ENCODE results near the gene MTRR.

Gene MTRR

GRCh38 chr5:7868773-7869473, at the start of gene MTRR, which contains the start of gene FASTKD3 (continued):
- TF ChIP-seq, protein P1, sequence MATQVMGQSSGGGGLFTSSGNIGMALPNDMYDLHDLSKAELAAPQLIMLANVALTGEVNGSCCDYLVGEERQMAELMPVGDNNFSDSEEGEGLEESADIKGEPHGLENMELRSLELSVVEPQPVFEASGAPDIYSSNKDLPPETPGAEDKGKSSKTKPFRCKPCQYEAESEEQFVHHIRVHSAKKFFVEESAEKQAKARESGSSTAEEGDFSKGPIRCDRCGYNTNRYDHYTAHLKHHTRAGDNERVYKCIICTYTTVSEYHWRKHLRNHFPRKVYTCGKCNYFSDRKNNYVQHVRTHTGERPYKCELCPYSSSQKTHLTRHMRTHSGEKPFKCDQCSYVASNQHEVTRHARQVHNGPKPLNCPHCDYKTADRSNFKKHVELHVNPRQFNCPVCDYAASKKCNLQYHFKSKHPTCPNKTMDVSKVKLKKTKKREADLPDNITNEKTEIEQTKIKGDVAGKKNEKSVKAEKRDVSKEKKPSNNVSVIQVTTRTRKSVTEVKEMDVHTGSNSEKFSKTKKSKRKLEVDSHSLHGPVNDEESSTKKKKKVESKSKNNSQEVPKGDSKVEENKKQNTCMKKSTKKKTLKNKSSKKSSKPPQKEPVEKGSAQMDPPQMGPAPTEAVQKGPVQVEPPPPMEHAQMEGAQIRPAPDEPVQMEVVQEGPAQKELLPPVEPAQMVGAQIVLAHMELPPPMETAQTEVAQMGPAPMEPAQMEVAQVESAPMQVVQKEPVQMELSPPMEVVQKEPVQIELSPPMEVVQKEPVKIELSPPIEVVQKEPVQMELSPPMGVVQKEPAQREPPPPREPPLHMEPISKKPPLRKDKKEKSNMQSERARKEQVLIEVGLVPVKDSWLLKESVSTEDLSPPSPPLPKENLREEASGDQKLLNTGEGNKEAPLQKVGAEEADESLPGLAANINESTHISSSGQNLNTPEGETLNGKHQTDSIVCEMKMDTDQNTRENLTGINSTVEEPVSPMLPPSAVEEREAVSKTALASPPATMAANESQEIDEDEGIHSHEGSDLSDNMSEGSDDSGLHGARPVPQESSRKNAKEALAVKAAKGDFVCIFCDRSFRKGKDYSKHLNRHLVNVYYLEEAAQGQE (tag by site-specific recombination; IDR thresholded peaks at IDR 0.05) = no peak
- TF ChIP-seq ZNF580 (tag by site-specific recombination; IDR thresholded peaks at IDR 0.05) (peak; percentile 88), ZNF645 (tag by site-specific recombination; IDR thresholded peaks at IDR 0.05) (no peak), ZSCAN4 (tag by site-specific recombination; IDR thresholded peaks at IDR 0.05) (no peak; the same call in 1 of the 2 replicates), ZNF837 (tag by site-specific recombination; IDR thresholded peaks at IDR 0.05) (no peak), ZNF626 (tag by site-specific recombination; IDR thresholded peaks at IDR 0.05) (no peak), KLF9 (tag by site-specific recombination; IDR thresholded peaks at IDR 0.05; ENCODE audit: low read depth) (0 out of 2 replicates have a peak, but pooled peaks have one; percentile 11), PRDM1 (tag by site-specific recombination; IDR thresholded peaks at IDR 0.05) (0 out of 2 replicates have a peak, but pooled peaks have one; percentile 48), HOXD13 (CRISPR knock-in tag; IDR thresholded peaks at IDR 0.05; ENCODE audit: borderline replicate concordance) (no peak), ZNF624 (tag by site-specific recombination; IDR thresholded peaks at IDR 0.05) (no peak), OSR2 (tag by site-specific recombination; IDR thresholded peaks at IDR 0.05) (no peak; the same call in 1 of the 2 replicates), PATZ1 (tag by site-specific recombination; IDR thresholded peaks at IDR 0.05) (peak; percentile 35), SP3 (tag by site-specific recombination; IDR thresholded peaks at IDR 0.05) (peak; percentile 67), ZNF248 (tag by site-specific recombination; IDR thresholded peaks at IDR 0.05) (no peak), ZBTB6 (tag by site-specific recombination; IDR thresholded peaks at IDR 0.05) (no peak), ZNF426 (tag by site-specific recombination; IDR thresholded peaks at IDR 0.05) (no peak), ZNF37A (tag by site-specific recombination; IDR thresholded peaks at IDR 0.05) (no peak), TRIM28 (IDR thresholded peaks at IDR 0.05; ENCODE audit: borderline replicate concordance, low read length) (no peak), PRDM2 (tag by site-specific recombination; IDR thresholded peaks at IDR 0.05; ENCODE audit: borderline replicate concordance) (no peak), ZEB2 (tag by site-specific recombination; IDR thresholded peaks at IDR 0.05) (peak; percentile 79; the same call in 1 of the 2 replicates), ZNF214 (tag by site-specific recombination; IDR thresholded peaks at IDR 0.05; ENCODE audit: borderline replicate concordance) (no peak)
- TF ChIP-seq, protein P2, sequence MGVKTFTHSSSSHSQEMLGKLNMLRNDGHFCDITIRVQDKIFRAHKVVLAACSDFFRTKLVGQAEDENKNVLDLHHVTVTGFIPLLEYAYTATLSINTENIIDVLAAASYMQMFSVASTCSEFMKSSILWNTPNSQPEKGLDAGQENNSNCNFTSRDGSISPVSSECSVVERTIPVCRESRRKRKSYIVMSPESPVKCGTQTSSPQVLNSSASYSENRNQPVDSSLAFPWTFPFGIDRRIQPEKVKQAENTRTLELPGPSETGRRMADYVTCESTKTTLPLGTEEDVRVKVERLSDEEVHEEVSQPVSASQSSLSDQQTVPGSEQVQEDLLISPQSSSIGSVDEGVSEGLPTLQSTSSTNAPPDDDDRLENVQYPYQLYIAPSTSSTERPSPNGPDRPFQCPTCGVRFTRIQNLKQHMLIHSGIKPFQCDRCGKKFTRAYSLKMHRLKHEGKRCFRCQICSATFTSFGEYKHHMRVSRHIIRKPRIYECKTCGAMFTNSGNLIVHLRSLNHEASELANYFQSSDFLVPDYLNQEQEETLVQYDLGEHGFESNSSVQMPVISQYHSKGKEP (tag by site-specific recombination; IDR thresholded peaks at IDR 0.05) = no peak

Data from HEK293 (cell line).